ENCODE data around the gene COL5A1. TPM values are rescaled to one million over a fixed set of nuclear protein-coding genes. Genes with fewer than 3 reads are reported as not detected.

The COL5A1 gene
- total RNA-seq, 4 donors from 2014 or later = 13.3 to 55.0 (median 27.0) TPM

DNA sequence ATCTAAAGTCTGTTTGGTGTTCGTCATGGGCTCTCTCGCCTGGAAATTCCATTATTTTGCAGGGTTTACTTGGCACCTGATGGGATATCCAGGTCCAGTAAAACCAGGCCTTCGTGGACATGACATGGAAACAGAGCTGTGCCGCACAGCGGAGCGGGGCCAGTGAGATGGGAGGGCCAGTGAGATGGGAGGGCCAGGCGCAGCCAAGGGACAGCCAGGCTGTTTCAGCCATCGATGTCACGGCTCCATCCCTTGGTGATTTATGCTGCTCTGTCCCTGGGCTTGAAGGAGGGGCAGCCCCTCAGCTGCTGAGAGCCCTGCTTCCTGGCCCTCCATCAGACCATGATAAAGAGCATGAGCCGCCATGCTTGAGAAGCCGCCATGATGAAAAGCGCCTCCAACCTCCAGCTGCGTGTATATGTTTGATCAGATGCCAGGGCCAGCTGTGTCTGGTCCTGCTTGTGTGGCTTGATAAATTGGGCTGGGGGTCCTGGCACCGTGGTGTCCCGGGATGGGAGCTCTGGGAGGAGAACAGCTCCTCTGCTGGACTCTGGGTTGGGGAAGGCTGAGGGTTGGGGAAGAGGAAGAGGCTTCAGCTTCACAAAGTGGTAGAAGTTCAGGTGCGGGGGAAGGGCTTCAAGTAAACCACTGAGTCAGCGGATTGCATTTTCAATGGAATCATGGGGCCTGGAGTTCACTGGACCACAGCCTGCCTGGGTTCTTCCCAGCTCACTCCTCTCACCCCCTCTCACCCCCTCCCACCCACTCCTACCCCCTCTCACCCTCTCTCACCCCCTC is 6.1 kb upstream of the COL5A1 start:
- TF ChIP-seq, protein P1, sequence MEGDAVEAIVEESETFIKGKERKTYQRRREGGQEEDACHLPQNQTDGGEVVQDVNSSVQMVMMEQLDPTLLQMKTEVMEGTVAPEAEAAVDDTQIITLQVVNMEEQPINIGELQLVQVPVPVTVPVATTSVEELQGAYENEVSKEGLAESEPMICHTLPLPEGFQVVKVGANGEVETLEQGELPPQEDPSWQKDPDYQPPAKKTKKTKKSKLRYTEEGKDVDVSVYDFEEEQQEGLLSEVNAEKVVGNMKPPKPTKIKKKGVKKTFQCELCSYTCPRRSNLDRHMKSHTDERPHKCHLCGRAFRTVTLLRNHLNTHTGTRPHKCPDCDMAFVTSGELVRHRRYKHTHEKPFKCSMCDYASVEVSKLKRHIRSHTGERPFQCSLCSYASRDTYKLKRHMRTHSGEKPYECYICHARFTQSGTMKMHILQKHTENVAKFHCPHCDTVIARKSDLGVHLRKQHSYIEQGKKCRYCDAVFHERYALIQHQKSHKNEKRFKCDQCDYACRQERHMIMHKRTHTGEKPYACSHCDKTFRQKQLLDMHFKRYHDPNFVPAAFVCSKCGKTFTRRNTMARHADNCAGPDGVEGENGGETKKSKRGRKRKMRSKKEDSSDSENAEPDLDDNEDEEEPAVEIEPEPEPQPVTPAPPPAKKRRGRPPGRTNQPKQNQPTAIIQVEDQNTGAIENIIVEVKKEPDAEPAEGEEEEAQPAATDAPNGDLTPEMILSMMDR (IDR thresholded peaks at IDR 0.05) = no peak
- ATAC-seq (ENCODE audit: low FRiP score) (no peak), DNase-seq (ENCODE audit: low spot score) (no peak)

DNA sequence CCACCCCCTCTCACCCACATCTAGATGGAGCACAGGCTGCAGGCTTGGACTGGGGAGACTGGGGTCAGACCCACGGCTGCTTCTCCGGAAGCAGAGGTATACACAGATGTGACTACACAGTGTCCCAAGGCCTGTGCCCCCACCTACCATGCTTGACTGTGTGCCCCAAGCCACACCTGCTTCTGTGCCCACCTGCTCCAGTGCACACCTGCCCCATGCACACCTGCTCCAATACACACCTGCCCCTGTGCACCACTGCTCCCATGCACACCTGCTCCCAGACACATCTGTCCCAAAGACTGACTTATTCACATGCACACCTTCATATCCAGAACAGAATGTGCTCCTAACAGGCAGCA is 5.5 kb upstream of the COL5A1 start:
- DNase-seq (ENCODE audit: low spot score) (no peak), ATAC-seq (ENCODE audit: low FRiP score) (no peak)
- TF ChIP-seq, protein P1 (IDR thresholded peaks at IDR 0.05) = no peak

DNA sequence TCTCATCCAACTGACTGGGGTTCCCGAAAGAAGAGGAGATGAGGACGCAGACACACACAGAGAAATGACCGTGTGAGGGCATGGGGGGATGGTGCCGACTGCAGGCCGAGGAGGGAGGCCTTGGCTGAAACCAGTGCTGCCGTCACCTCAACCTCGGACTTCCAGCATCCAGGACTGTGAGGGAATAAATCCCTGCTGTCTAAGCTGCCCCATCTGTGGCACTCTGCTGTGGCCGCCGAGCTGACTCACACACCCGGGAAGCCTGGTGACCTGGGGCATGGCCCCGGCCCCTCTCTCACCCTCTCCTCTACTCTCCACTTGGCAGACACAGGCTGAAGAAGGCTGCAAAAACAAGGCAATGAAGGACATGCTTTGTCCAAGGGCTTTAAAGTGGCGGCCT is 4.4 kb upstream of the COL5A1 start:
- ATAC-seq (ENCODE audit: low FRiP score) = no peak
- DNase-seq (ENCODE audit: low spot score) = no peak
- TF ChIP-seq, protein P1 (IDR thresholded peaks at IDR 0.05) = no peak

DNA sequence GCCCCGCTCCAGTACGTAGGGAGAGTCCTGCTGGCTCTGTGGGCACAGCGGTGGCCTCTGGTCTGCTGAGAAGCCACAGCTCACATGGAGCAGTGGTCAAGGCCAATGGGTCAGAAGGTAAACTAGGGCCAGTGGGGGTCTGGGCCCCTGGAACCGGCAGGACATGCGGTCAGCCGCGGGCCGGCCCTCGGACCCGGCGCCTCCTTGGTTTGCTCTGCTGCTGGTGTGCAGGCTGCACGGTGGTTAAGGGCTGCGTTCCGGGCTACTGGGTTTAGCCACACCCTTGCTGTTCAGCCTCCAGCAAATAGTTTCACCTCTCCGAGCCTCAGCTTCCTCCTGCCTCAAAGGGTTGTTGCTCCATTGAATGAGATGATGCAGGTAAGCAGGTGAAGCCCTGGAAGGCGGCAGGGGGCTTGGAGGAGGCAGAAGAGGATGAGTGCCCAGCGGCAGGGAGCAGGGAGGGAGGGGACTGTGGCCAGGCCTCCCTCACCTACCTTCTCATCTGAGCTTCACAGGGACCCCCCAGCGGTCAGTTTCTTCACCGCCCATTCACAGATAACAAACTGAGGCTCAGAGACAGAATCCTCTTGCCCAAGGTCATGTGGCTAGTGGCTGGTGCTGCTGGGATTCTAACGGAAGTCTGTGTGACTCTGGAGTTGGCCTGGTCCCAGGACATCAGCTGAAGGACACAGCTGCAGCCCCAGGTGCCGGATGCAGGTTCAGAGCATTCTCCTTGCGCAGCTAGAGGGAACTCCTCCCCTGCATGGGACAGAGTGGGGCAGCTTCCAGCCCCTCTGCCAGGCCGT is 3.7 kb upstream of the COL5A1 start:
- no peak for ATAC-seq (ENCODE audit: low FRiP score)
- TF ChIP-seq, protein P1 (IDR thresholded peaks at IDR 0.05) = no peak
- DNase-seq (ENCODE audit: low spot score) = no peak

DNA sequence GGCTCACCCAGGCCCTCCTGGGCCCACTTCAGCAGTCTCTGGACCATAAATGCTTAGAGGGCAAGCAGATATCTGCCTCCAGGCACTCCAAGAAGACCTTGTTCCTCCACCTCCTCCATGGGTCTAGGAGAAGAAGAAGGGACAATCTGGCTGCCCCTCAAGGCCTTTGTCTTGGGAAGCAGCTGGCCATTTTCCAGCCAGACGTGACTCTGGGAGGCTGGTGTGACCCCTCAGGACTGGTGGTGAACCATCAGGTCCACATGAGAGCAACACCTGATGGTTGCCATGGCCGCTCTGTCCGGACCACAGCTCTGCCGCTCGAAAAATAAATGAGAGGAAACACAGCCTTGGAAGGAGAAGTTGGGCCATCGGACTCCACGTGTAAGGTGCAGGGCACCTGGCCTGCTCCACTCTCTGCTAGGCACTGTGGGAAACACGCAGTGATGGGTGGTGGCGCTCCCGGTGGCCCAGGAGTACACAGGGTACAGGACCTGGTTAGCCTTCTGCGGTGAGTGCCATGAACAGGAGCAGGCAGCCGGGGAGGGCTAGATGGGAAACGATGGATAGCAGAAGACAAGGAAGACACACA is 3.0 kb upstream of the COL5A1 start:
- ATAC-seq (ENCODE audit: low FRiP score) (no peak), DNase-seq (ENCODE audit: low spot score) (no peak)
- TF ChIP-seq, protein P1 (IDR thresholded peaks at IDR 0.05) = no peak

DNA sequence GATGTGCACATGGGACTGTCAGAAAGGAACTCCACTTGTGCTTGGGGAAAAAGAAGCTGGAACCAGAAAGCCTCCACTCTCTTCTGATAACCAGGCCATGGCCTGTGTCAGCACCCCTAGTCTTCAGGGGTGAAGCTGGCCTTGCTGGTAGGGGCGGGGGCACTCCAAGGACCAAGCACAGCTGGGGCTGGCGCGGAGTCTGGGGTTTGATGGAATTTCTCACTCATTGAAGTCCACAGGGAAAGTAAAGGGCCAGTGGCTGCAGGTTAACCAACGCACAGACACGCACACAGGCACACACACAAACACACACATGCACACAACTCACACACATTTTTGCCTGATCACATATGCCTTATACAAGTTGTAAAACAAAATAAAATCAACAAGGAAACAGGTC is 1.6 kb upstream of the COL5A1 start:
- DNase-seq (ENCODE audit: low spot score) (no peak), ATAC-seq (ENCODE audit: low FRiP score) (no peak)
- TF ChIP-seq, protein P1 (IDR thresholded peaks at IDR 0.05) = no peak
